Coronary artery (tissue), 2 donors: ENCODE measurements around the gene KNDC1.

Experiments
- DNase-seq: peaks from one replicate; pipeline ENCODE4 v3.0.0-alpha.2; 2017; ENCODE audit warnings: low spot score
- H3K27ac ChIP-seq, 2 donors: fragments of 200-600 bp; sonication (generic); one replicate each; pipeline ENCODE4 v1.5.1; 2016 to 2019
- H3K4me3 ChIP-seq: fragments of 200-600 bp; sonication (generic); 2 replicates; pipeline ENCODE4 v1.5.1; 2016; ENCODE audit warnings: mild to moderate bottlenecking, moderate library complexity
- TF ChIP-seq, protein P1 (sequence below): fragments of 200-600 bp; sonication (generic); IDR thresholded peaks from one replicate; pipeline ENCODE4 v1.5.1; 2019; ENCODE audit warnings: antibody characterized with exemption

KNDC1 gene

GRCh38 chr10:133245439-133246235 is 85.6 kb downstream of the KNDC1 start:
- TF ChIP-seq, protein P1, sequence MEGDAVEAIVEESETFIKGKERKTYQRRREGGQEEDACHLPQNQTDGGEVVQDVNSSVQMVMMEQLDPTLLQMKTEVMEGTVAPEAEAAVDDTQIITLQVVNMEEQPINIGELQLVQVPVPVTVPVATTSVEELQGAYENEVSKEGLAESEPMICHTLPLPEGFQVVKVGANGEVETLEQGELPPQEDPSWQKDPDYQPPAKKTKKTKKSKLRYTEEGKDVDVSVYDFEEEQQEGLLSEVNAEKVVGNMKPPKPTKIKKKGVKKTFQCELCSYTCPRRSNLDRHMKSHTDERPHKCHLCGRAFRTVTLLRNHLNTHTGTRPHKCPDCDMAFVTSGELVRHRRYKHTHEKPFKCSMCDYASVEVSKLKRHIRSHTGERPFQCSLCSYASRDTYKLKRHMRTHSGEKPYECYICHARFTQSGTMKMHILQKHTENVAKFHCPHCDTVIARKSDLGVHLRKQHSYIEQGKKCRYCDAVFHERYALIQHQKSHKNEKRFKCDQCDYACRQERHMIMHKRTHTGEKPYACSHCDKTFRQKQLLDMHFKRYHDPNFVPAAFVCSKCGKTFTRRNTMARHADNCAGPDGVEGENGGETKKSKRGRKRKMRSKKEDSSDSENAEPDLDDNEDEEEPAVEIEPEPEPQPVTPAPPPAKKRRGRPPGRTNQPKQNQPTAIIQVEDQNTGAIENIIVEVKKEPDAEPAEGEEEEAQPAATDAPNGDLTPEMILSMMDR, result no peak
- Histone ChIP-seq H3K27ac (no peak overlapping the region), H3K4me3 (no peak overlapping the region)
- DNase-seq, result no peak

DNA sequence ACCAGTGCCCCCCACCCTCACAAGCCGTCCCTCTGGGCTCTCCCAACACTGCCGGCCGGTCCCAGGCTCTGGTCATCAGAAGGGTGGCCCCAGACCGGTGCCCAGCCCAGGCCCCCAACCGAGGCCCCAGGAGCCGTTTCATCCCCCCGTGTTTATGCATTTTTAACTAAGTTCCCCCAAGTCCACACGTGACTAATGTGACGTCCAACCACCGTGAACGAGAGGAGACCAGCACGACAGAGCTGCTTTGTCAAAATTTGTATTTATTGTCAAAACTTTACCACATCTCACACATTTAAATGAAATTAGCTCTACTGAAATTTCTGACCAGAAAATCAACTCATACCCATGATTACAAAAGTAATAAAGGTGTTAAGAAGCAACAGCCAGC is 86.2 kb downstream of the KNDC1 start:
- DNase-seq, result no peak
- TF ChIP-seq, protein P1, result no peak
- H3K27ac ChIP-seq, result no peak overlapping the region
- H3K4me3 ChIP-seq, result no peak overlapping the region

DNA sequence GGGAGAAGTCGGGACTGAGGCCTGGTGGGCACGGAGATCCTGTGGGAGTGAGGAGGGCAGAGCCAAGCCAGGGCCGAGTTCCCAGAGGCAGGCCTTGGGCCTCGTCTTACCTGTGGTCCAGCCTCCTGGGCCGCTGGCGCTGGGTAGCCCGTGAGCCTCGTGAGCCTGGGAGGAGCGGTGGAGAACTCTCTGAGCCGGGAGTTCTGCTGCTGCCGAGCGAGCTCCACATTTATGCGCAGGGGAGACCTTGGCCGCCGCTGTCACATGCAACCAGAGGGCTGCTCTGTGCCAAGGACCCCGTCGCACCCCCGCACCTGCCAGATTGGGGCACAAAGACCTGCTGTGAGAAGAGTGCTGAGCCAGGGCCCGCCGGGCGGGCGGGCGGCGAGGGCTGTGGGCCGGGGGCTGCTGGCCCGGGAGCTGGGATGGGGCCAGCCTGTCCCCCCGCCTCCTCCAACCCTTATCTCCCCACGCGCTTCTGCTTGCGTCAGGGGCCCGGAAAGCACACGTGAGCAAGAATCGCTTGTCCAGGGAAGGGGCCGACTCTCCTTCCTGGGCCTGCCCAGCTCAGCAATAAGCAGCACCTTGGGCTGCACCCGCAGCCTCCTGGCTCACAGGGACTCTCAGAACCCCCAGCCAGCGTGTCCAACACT is 87.8 kb downstream of the KNDC1 start:
- Histone ChIP-seq H3K4me3 (no peak overlapping the region), H3K27ac (no peak overlapping the region)
- TF ChIP-seq, protein P1, result no peak
- DNase-seq, result no peak

GRCh38 chr10:133248334-133248715 is 88.3 kb downstream of the KNDC1 start:
- TF ChIP-seq, protein P1, result no peak
- no peak overlapping the region for H3K27ac ChIP-seq
- no peak overlapping the region for H3K4me3 ChIP-seq
- DNase-seq, result no peak

GRCh38 chr10:133249094-133249780 is 89.2 kb downstream of the KNDC1 start:
- H3K27ac ChIP-seq, result no peak overlapping the region

DNA sequence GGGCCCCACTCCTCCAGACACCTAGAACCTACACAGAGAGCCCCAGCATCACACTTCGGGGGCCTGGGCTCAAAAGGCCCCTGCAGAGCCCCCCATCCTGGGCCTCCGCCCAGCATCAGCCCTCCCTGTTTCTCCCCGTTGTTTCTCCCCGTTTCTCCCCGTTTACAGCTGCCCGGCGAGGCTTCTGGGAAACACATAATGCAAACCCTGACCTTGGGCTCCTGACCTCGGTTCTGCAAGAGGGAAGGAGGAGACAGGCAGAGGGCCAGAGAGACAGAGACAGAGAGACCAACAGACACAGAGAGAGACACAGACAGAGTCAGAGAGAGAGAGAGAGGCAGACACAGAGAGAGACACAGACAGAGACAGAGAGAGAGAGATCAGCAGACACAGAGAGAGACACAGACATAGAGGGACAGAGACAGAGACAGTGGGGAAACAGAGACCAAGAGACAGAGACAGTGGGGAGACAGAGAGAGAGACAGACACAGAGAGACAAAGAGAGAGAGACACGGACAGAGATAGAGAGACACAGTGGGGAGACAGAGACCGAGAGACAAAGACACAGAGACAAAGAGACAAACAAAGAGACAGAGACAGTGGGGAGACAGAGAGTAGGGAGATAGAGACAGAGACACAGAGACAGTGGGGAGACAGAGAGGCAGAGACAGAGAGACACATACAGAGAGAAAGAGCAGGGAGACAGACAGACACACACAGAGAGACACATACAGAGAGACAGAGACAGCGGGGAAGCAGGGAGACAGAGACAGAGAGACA is 90.1 kb downstream of the KNDC1 start:
- Histone ChIP-seq H3K27ac (no peak overlapping the region), H3K4me3 (no peak overlapping the region)
- no peak for DNase-seq
- TF ChIP-seq, protein P1, result no peak

More at GRCh38 chr10:133249094-133249780, 89.2 kb downstream of the KNDC1 start:
- H3K4me3 ChIP-seq, result no peak overlapping the region
- TF ChIP-seq, protein P1, result no peak
- no peak for DNase-seq
